ENCODE results near the gene JTB.

JTB gene

DNA sequence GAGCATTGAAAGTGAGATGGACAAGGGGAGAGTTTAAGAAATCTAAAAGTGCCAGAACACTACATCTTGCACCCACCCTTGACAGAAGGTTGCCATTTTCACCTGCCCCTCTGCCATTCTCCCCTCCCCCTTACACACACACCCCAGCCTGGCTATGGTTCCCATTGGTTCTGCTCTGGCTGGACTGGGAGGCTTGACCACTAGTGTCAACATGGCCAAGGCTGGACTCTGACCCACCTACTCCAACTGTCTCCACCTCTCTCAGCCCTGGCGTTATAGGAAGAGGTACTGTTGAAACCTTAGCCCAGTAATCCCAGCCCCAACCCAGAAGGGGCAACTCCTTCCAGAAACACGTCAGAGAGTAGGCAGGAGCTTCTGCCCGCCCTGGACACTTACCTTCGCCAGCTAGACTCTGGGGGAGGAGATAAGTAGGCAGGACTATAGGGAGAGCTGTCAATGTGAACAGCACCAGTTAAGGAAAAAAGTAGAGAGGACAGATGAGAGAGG, 23.6 kb downstream of the JTB start:
- no peak for DNase-seq

DNA sequence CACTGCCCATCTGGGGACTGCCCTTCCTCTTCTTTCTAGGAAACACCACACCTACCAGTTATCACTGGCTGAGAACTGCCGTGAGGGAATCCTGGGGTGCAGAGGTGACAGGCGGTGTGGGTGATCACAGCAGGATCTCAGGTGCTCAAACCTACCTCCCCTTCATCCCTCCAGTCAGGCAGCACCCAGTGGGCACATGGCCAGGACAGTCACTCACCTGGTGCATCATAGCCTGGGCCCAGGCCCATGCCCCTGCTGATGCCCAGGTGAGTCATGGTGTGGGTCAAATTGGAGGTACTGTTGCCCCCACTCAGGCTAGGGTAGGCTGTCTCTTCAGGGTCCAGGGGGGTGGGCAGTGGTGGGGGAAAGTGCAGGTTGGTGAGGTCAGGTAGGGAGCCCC, 25.7 kb downstream of the JTB start:
- no peak for DNase-seq

DNA sequence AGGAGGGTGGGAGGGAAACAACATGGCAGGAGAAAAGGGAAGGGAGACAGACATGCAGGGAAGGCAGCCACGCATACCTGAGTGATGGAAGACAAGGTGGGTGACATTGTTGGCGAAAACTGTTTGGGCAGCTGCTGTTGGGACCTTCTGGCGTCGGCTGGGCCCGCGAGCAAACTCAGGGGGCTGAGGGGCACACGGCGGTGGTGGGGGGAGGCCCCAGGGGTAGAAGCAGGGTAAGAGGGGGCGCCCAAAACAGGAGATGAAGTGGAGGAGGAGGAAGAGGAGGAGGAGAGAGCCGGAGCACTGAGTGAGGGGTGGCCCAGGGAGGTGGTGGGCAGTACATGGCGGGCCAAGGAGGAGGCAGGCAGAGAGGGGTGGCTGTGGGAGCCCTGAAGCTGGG, 26.3 kb downstream of the JTB start:
- DNase-seq, result no peak

DNA sequence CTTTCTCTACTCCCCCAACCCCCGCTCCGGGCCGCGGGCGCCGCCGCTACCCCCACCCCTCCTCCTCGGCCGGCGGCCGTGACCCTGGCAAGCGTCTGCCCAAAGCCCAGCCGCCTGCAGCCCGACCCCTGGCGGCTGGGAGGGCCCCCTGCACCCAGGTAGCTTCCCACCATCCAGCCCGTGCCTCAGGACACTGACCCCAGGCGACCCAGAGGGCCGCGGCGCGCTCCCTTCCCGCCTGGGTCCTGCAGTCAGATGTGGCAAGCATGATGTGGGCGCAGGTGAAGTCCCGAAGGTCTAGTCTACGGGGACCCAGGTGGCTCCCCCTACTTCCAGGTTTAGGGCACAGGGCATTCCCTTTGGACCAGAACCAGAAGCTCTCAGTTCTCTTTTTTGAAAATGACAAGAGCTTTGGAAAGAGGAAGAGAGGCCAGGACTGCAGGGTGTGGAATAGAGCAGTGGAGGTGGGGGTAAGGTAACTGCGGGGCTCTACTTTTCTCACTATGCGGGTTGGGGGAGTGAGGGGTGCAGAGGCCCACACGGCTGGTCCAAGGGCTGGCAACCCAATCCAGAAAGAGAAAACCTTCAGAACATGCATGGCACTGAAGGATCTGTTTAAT, 30.7 kb downstream of the JTB start, which contains the start of gene DENND4B:
TSS of gene DENND4B (minus strand) at position 97 of the 620 bp plus-strand sequence. CDS start 2,344 bp downstream, outside the sequence.
- peak; percentile 34 to 72 (median 62) for DNase-seq

DNA sequence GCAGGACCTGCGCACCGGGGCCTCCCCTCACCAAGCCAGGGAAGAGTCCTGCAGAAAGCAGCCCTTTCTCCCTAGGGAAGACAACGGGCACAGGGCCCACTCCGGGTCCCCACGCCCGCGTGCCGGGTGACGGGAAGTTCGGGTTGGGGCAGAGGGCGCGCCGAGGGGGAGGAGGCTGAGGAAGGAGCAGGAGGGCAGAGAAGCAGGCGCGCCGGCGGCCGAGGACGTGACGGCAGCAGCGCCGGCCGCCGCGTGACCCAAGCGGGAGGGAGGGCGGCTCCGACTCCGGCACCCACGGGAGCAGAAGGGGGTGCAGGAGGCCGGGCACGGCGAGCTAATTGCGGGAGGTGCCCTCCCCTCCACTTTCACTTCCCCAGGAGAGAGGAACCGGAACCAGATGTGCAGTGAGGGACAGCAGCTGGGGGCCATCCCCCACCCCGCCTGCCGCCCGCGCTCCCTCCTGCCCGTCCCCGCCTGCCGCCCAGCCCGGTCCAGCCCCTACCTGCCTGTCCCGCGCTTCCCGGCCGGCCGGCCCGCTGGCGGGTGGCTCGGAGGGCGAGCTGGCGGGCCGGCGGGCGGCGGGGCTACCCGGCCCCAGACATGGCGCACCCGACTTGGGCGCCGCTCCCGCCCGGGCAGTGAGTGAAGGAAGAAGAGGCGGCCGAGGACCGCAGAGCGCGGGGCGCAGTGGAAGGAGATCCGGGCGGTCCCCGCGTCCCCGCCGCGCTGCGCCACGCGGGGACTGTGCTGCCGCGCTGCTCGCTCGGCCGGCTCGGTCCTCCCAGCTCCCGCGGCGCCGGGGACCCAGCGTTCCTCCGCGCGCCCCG, 31.5 kb downstream of the JTB start:
- DNase-seq, result peak; percentile 50 to 80 (median 63)

- DNase-seq, result peak; percentile 63 to 84 (median 78)
Measured at GRCh38 chr1:153945131-153945794, 32.2 kb downstream of the JTB start.

DNA sequence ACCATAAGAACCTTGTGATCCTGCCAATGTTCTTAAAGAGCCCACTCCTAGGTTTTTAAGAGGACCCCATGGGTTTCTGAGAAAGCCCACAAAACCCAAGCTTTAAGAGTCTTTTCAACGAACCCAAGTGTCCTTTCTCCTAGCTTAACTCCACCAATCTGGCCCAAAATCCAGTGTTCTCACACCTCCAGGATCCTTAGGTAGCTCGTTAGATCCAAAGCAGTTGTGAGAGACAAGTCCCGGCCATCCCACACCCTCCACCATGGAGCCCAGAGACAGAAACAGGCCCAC, 32.7 kb downstream of the JTB start:
- DNase-seq, result no peak

- no peak for DNase-seq
Measured at GRCh38 chr1:153944005-153944826, 33.3 kb downstream of the JTB start.

- DNase-seq, result no peak
Measured at GRCh38 chr1:153942766-153943549, 34.5 kb downstream of the JTB start.

GRCh38 chr1:153941826-153942725, 35.4 kb downstream of the JTB start:
- DNase-seq, result no peak

- DNase-seq, result no peak
Measured at GRCh38 chr1:153940756-153941155, 36.7 kb downstream of the JTB start.

- no peak for DNase-seq
Measured at GRCh38 chr1:153939476-153939875, 38.0 kb downstream of the JTB start.

GRCh38 chr1:153938996-153939395, 38.5 kb downstream of the JTB start:
- DNase-seq, result no peak

DNA sequence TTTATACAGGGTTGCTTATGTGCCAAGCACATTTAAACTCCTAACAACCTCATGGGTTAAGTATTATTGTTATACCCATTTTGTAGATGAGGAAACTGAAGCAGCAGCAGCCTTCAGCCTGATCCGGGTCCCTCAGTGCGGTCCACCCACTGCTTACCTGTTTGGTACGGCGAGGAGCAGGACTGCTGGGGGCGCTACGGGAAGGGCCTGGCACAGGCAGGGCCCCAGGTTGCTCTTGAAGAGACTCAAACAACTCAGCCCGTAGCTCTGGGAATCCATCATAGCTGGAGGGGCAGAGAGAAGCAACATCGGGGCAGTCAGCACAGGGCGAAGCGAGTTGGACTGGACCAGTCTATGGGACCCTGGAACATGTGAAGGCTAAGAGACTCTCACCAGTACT, 40.1 kb downstream of the JTB start:
- no peak for DNase-seq

DNA sequence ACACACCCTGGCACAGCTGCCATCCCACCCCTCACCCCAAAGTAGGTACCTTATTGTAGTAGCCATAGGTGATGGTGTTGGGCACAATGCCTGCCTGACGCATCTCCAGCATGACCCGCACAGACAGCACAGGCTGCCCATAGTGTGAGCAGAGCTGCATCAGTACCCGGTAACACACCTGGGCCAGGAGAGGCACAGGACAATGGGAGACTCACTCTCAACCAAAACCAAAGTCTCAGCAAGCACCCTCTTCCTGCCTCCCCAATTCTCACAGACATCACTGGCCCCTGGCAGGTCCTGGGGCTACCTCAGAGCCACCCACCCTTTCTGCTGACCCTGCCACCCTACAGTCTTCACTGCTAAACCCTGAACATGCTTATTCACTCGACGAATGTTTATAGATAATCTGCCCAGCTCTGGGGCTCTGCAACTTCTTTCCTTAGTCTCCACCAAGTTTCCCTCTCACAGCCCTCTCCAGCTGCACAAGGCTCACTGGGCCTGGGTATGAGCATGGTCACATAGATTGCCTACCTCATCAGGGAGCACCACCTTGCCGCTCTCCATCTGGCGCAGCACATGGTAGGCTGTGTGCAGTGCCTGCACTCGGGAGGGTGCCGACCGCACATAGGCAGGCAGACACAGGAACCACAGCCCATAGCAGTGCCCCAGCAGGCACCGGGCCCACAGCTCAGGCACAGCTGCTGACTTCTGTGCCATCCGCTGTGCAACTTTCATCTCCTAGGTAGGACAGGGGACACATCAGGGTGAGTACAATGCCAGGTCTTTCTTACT, 41.3 kb downstream of the JTB start:
- DNase-seq, result no peak

- no peak for DNase-seq
Measured at GRCh38 chr1:153934746-153935145, 42.7 kb downstream of the JTB start.

GRCh38 chr1:153933955-153934354, 43.5 kb downstream of the JTB start:
- DNase-seq, result no peak

DNA sequence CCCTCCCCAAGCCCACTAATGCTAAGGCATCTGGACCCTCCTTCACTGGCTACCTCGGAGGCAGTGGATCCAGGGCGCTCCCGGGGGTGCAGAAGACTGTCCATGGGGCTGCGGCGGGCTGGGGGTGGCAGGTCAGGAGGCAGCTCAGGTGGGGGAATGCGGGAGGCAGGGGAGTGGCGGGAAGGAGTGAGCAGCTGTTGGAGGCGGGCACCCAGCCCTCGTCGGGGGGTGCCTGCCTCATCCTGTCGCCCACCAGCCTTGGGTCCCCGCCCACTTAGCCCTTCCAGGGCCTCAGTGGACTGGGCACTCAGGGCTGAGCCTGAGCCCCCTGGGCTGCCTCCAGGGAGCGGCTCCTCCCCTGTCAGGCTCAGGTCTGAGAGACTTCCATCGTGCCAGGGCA, 44.0 kb downstream of the JTB start:
- DNase-seq, result no peak

DNA sequence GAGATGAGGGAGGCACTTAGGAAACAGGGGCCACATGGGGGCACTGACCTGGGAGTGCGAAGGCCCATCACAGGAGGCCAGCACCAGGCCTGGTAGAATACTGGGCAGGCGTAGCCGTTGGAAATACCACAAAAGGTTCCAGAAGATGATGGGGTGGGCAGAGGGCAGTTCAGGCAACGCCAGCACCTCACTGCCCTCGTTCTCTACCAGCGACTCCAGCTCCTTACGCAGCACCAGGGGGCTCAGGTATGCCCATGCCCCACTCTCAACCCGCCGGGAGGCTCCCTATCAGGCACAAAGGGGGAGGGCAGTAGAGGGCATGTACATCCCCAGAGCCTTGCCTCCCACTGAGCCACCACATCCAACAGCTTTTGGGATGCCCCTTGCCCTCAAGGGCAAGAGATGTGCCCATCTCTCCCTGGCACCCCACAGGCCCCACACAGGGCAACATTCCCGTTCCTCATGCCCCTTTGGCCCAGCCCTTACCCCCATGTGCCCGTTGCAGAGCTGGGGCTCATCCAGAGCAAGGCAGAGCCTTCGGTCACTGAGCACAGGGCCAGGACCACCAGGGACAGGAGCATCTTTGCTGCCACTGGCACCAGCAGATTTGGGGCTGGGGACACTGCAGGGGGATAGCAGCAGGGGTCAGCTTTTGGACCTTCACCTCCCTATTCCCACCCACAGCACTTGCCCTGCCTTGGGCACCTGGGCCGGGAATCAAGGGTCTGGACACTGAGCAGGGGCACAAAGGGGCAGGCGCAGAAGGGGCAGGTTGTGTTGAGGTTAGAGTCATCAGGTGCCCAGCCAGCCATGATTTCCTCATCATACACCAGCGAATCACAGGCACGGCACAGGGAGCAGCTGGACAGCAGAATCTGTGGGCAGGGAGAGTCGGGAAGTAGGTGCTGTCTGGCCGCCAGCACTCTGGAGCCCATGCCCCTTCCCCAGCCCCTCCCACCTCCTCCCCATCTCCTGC, 45.0 kb downstream of the JTB start:
- no peak for DNase-seq

Measured in stimulated activated naive CD4-positive, alpha-beta T cell (primary cell).